WTC11 (cell line): ENCODE results near the gene FNDC5. TPM values are rescaled to one million over a fixed set of nuclear protein-coding genes. Genes with fewer than 3 reads are reported as not detected.

Experiments used
- ATAC-seq: fragments of 200-7000 bp; cut with Tn5 transposase; 2 replicates; pipeline ENCODE4 v1.10.0; 2021; ENCODE audit warnings: mild to moderate bottlenecking, moderate library complexity
- CTCF ChIA-PET: fragments of 300-600 bp; sonication (Branson Sonifier 250); formaldehyde crosslinking; loops from one replicate; lab custom pipeline; 2021; ENCODE audit warnings: antibody characterized with exemption; lab: Charles Lee
- POLR2A ChIA-PET: fragments of 350-600 bp; sonication (Branson Sonifier 250); formaldehyde crosslinking; loops from one replicate; lab custom pipeline; 2021; ENCODE audit warnings: antibody characterized with exemption; lab: Charles Lee
- DNase-seq: peaks from one replicate; pipeline ENCODE4 v3.0.0; 2021; ENCODE audit warnings: low spot score
- H3K27ac Mint-ChIP-seq: 2 replicates; pipeline ENCODE4 v1.8.0; 2021; ENCODE audit warnings: mixed read lengths
- H3K27me3 Mint-ChIP-seq: 2 replicates; pipeline ENCODE4 v1.8.0; 2021; ENCODE audit warnings: low read depth, mild to moderate bottlenecking, moderate library complexity, mixed read lengths
- H3K36me3 Mint-ChIP-seq: 2 replicates; pipeline ENCODE4 v1.8.0; 2021; ENCODE audit warnings: mixed read lengths
- H3K4me1 Mint-ChIP-seq: 2 replicates; pipeline ENCODE4 v1.8.0; 2022; ENCODE audit warnings: mixed read lengths
- H3K4me3 Mint-ChIP-seq: 2 replicates; pipeline ENCODE4 v1.8.0; 2021; ENCODE audit warnings: mild to moderate bottlenecking, moderate library complexity, mixed read lengths
- H3K9me3 Mint-ChIP-seq: 2 replicates; pipeline ENCODE4 v1.8.0; 2021; ENCODE audit warnings: mixed read lengths
- EMX1 ChIP-seq: fragments of 250-450 bp; sonication (Bioruptor Pico); IDR thresholded peaks from 2 replicates; pipeline ENCODE4 v1.8.0; 2021; ENCODE audit warnings: mild to moderate bottlenecking
- FOXK1 ChIP-seq: sonication (generic); formaldehyde crosslinking; IDR thresholded peaks from 2 replicates; pipeline ENCODE4 v1.8.0; 2022; ENCODE audit warnings: mild to moderate bottlenecking, moderate library complexity, missing genetic modification reagents
- FOXP4 ChIP-seq: sonication (generic); formaldehyde crosslinking; IDR thresholded peaks from 2 replicates; pipeline ENCODE4 v1.8.0; 2022; ENCODE audit warnings: mild to moderate bottlenecking, missing genetic modification reagents
- GRHL2 ChIP-seq: fragments of 250-450 bp; sonication (Bioruptor Pico); IDR thresholded peaks from 2 replicates; pipeline ENCODE4 v1.8.0; 2022; ENCODE audit warnings: mild to moderate bottlenecking, moderate library complexity; ENCODE audit not compliant: insufficient replicate concordance, severe bottlenecking
- IRF2 ChIP-seq: sonication (generic); formaldehyde crosslinking; IDR thresholded peaks from 2 replicates; pipeline ENCODE4 v1.8.0; 2022; ENCODE audit warnings: low read depth, missing genetic modification reagents, borderline replicate concordance
- NFATC4 ChIP-seq: fragments of 250-450 bp; sonication (Bioruptor Pico); IDR thresholded peaks from 2 replicates; pipeline ENCODE4 v1.9.0; 2021; ENCODE audit warnings: mild to moderate bottlenecking
- OVOL2 ChIP-seq: fragments of 250-450 bp; sonication (Bioruptor Pico); IDR thresholded peaks from 2 replicates; pipeline ENCODE4 v1.9.0; 2021; ENCODE audit warnings: mild to moderate bottlenecking, borderline replicate concordance
- PRDM15 ChIP-seq: sonication (generic); formaldehyde crosslinking; IDR thresholded peaks from 2 replicates; pipeline ENCODE4 v1.8.0; 2022; ENCODE audit warnings: missing genetic modification reagents
- SOX15 ChIP-seq: fragments of 250-450 bp; sonication (Bioruptor Pico); IDR thresholded peaks from 2 replicates; pipeline ENCODE4 v1.9.0; 2021; ENCODE audit warnings: mild to moderate bottlenecking
- TCF7 ChIP-seq: sonication (generic); formaldehyde crosslinking; IDR thresholded peaks from 2 replicates; pipeline ENCODE4 v1.8.0; 2022; ENCODE audit warnings: mild to moderate bottlenecking, low read depth, missing genetic modification reagents, moderate library complexity
- USF1 ChIP-seq: sonication (generic); formaldehyde crosslinking; IDR thresholded peaks from 2 replicates; pipeline ENCODE4 v1.8.0; 2022; ENCODE audit warnings: mild to moderate bottlenecking, missing genetic modification reagents
- ZNF263 ChIP-seq: sonication (generic); formaldehyde crosslinking; IDR thresholded peaks from 2 replicates; pipeline ENCODE4 v1.8.1; 2022; ENCODE audit warnings: low read depth, mild to moderate bottlenecking, moderate library complexity, missing genetic modification reagents
- ZNF317 ChIP-seq: sonication (generic); formaldehyde crosslinking; IDR thresholded peaks from 2 replicates; pipeline ENCODE4 v1.8.1; 2023; ENCODE audit warnings: low read depth, mild to moderate bottlenecking, moderate library complexity, missing genetic modification reagents, borderline replicate concordance
- ZNF671 ChIP-seq: fragments of 250-450 bp; sonication (Bioruptor Pico); IDR thresholded peaks from 2 replicates; pipeline ENCODE4 v1.8.0; 2021; ENCODE audit warnings: mild to moderate bottlenecking
- total RNA-seq: library from RNA; stranded (reverse); gene quantifications from 3 replicates; pipeline ENCODE4 v1.2.3, GENCODE V29; 2021
- TF ChIP-seq, protein P1 (sequence below): sonication (generic); formaldehyde crosslinking; IDR thresholded peaks from 2 replicates; pipeline ENCODE4 v1.8.1; 2022; ENCODE audit warnings: missing genetic modification reagents, borderline replicate concordance
- TF ChIP-seq, protein P2 (sequence below): fragments of 250-450 bp; sonication (Bioruptor Pico); IDR thresholded peaks from 2 replicates; pipeline ENCODE4 v1.9.0; 2021; ENCODE audit warnings: moderate library complexity, mild to moderate bottlenecking, inconsistent platforms, borderline replicate concordance
- TF ChIP-seq, protein P3 (sequence below): fragments of 250-450 bp; sonication (Bioruptor Pico); IDR thresholded peaks from 2 replicates; pipeline ENCODE4 v1.8.0; 2021; ENCODE audit warnings: mild to moderate bottlenecking
- TF ChIP-seq, protein P4 (sequence below): fragments of 250-450 bp; sonication (Bioruptor Pico); IDR thresholded peaks from 2 replicates; pipeline ENCODE4 v1.9.0; 2021; ENCODE audit warnings: mild to moderate bottlenecking, borderline replicate concordance

FNDC5 gene
- total RNA-seq, 1 experiment from 2014 or later, result 1.2 TPM

- ChIA-PET CTCF (interaction anchor here (0.8 kb wide), 1 partner anchor 43 kb away, joined by 3 read pairs; no protein-coding TSS in a partner anchor), POLR2A (interaction anchor here (0.6 kb wide), 1 partner anchor 195 kb away, joined by 7 read pairs; no protein-coding TSS in a partner anchor)
- Mint-ChIP-seq H3K27me3 (no peaks in the 10 kb centered on the region), H3K27ac (no peak overlapping the region), H3K36me3 (peaks cover 76% of the 10 kb centered on the region), H3K4me3 (no peak overlapping the region), H3K9me3 (no peaks in the 10 kb centered on the region), H3K4me1 (no peaks in the 10 kb centered on the region)
- DNase-seq (no peak), ATAC-seq (no peak)
- no peak for TF ChIP-seq GRHL2 (CRISPR knock-in tag)
- no peak for TF ChIP-seq OVOL2 (CRISPR knock-in tag)
- TF ChIP-seq ZNF263 (CRISPR knock-in tag), result no peak
- no peak for TF ChIP-seq ZNF671 (CRISPR knock-in tag)
- no peak for TF ChIP-seq NFATC4 (CRISPR knock-in tag)
- no peak for TF ChIP-seq ZNF317 (CRISPR knock-in tag)
- no peak for TF ChIP-seq PRDM15 (CRISPR knock-in tag)
- TF ChIP-seq, protein P1, sequence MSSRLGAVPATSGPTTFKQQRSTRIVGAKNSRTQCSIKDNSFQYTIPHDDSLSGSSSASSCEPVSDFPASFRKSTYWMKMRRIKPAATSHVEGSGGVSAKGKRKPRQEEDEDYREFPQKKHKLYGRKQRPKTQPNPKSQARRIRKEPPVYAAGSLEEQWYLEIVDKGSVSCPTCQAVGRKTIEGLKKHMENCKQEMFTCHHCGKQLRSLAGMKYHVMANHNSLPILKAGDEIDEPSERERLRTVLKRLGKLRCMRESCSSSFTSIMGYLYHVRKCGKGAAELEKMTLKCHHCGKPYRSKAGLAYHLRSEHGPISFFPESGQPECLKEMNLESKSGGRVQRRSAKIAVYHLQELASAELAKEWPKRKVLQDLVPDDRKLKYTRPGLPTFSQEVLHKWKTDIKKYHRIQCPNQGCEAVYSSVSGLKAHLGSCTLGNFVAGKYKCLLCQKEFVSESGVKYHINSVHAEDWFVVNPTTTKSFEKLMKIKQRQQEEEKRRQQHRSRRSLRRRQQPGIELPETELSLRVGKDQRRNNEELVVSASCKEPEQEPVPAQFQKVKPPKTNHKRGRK, result no peak
- no peak for TF ChIP-seq FOXP4 (CRISPR knock-in tag)
- no peak for TF ChIP-seq FOXK1
- no peak for TF ChIP-seq SOX15
- TF ChIP-seq, protein P2, sequence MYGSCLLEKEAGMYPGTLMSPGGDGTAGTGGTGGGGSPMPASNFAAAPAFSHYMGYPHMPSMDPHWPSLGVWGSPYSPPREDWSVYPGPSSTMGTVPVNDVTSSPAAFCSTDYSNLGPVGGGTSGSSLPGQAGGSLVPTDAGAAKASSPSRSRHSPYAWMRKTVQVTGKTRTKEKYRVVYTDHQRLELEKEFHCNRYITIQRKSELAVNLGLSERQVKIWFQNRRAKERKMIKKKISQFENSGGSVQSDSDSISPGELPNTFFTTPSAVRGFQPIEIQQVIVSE (CRISPR knock-in tag), result no peak
- no peak for TF ChIP-seq TCF7 (CRISPR knock-in tag)
- no peak for TF ChIP-seq EMX1 (CRISPR knock-in tag)
- TF ChIP-seq, protein P3, sequence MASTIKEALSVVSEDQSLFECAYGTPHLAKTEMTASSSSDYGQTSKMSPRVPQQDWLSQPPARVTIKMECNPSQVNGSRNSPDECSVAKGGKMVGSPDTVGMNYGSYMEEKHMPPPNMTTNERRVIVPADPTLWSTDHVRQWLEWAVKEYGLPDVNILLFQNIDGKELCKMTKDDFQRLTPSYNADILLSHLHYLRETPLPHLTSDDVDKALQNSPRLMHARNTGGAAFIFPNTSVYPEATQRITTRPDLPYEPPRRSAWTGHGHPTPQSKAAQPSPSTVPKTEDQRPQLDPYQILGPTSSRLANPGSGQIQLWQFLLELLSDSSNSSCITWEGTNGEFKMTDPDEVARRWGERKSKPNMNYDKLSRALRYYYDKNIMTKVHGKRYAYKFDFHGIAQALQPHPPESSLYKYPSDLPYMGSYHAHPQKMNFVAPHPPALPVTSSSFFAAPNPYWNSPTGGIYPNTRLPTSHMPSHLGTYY (CRISPR knock-in tag), result no peak
Observed at GRCh38 chr1:32830092-32830852, 40.4 kb downstream of the FNDC5 start.

GRCh38 chr1:32828341-32828740 lies 42.4 kb downstream of the FNDC5 start:
- ChIA-PET CTCF (interaction anchor here (1.0 to 1.5 kb wide), 3 partner anchors 45 to 258 kb away, joined by 3 read pairs; no protein-coding TSS in a partner anchor), POLR2A (no interaction called here)
- H3K36me3 Mint-ChIP-seq, result peaks cover 72% of the 10 kb centered on the region
- no peaks in the 10 kb centered on the region for H3K4me1 Mint-ChIP-seq
- ATAC-seq, result no peak
- no peak overlapping the region for H3K27ac Mint-ChIP-seq
- H3K9me3 Mint-ChIP-seq, result peaks cover 4% of the 10 kb centered on the region
- no peak for DNase-seq
- no peak overlapping the region for H3K4me3 Mint-ChIP-seq
- TF ChIP-seq ZNF263 (CRISPR knock-in tag), result no peak
- TF ChIP-seq, protein P4, sequence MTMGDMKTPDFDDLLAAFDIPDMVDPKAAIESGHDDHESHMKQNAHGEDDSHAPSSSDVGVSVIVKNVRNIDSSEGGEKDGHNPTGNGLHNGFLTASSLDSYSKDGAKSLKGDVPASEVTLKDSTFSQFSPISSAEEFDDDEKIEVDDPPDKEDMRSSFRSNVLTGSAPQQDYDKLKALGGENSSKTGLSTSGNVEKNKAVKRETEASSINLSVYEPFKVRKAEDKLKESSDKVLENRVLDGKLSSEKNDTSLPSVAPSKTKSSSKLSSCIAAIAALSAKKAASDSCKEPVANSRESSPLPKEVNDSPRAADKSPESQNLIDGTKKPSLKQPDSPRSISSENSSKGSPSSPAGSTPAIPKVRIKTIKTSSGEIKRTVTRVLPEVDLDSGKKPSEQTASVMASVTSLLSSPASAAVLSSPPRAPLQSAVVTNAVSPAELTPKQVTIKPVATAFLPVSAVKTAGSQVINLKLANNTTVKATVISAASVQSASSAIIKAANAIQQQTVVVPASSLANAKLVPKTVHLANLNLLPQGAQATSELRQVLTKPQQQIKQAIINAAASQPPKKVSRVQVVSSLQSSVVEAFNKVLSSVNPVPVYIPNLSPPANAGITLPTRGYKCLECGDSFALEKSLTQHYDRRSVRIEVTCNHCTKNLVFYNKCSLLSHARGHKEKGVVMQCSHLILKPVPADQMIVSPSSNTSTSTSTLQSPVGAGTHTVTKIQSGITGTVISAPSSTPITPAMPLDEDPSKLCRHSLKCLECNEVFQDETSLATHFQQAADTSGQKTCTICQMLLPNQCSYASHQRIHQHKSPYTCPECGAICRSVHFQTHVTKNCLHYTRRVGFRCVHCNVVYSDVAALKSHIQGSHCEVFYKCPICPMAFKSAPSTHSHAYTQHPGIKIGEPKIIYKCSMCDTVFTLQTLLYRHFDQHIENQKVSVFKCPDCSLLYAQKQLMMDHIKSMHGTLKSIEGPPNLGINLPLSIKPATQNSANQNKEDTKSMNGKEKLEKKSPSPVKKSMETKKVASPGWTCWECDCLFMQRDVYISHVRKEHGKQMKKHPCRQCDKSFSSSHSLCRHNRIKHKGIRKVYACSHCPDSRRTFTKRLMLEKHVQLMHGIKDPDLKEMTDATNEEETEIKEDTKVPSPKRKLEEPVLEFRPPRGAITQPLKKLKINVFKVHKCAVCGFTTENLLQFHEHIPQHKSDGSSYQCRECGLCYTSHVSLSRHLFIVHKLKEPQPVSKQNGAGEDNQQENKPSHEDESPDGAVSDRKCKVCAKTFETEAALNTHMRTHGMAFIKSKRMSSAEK, result no peak
- no peak for TF ChIP-seq USF1
- no peak for TF ChIP-seq IRF2
- H3K27me3 Mint-ChIP-seq, result no peaks in the 10 kb centered on the region
